Panc1 (cell line): Measurements from ENCODE around the gene ARSI. TPM values are rescaled to one million over a fixed set of nuclear protein-coding genes. Genes with fewer than 3 reads are reported as not detected.

Source experiments
- ATAC-seq: fragments of 200-7000 bp; cut with Tn5 transposase; 2 replicates; pipeline ENCODE4 v1.9.1; 2020; ENCODE audit warnings: mild to moderate bottlenecking, moderate library complexity
- BruUV-seq: library from RNA; stranded (reverse); fragments of 400-500 nt; replicated peaks from 2 replicates; lab custom pipeline; 2021; lab: Mats Ljungman, UMichigan
- CTCF ChIA-PET: fragments of 300-600 bp; sonication (Branson Sonifier 250); formaldehyde crosslinking; loops from one replicate; lab custom pipeline; 2022; ENCODE audit warnings: antibody characterized with exemption; lab: Charles Lee
- POLR2A ChIA-PET: fragments of 300-600 bp; sonication (Branson Sonifier 250); formaldehyde crosslinking; loops from one replicate; lab custom pipeline; 2022; ENCODE audit warnings: antibody characterized with exemption; lab: Charles Lee
- DNase-seq: peaks from one replicate; pipeline ENCODE4 v3.0.0-alpha.2; 2010; ENCODE audit warnings: low read depth, low spot score
- H3K27ac ChIP-seq: 2 replicates; pipeline ENCODE4 v1.5.1; 2011; ENCODE audit warnings: mild to moderate bottlenecking, low read length, inconsistent platforms
- H3K27me3 ChIP-seq: fragments of 200-500 bp; sonication (Bioruptor generic); 2 replicates; pipeline ENCODE4 v1.6.0; 2014; ENCODE audit warnings: low read length, inconsistent platforms; ENCODE audit not compliant: control insufficient read depth, insufficient read depth
- H3K36me3 ChIP-seq: fragments of 200-500 bp; sonication (Bioruptor generic); 2 replicates; pipeline ENCODE4 v1.5.1; 2014; ENCODE audit warnings: inconsistent platforms, mild to moderate bottlenecking, low read length, moderate library complexity; ENCODE audit not compliant: control insufficient read depth, insufficient read depth
- H3K4me1 ChIP-seq: 2 replicates; pipeline ENCODE4 v1.5.1; 2011; ENCODE audit warnings: inconsistent platforms, mild to moderate bottlenecking, low read length, moderate library complexity; ENCODE audit not compliant: control insufficient read depth, insufficient read depth
- H3K4me3 ChIP-seq, 2 experiments: 2 replicates each; pipeline ENCODE4 v1.5.1; 2011 to 2012; ENCODE audit warnings: low read depth in 2 of 2, low read length in 2 of 2, mild to moderate bottlenecking in 2 of 2, inconsistent platforms in 1 of 2, moderate library complexity in 1 of 2
- H3K9me3 ChIP-seq: fragments of 200-500 bp; sonication (Bioruptor generic); 2 replicates; pipeline ENCODE4 v1.5.1; 2014; ENCODE audit warnings: low read depth, mild to moderate bottlenecking, inconsistent platforms, low read length, moderate library complexity; ENCODE audit not compliant: control insufficient read depth, insufficient read depth
- CTCF ChIP-seq: fragments of 450-650 bp; IDR thresholded peaks from 2 replicates; pipeline ENCODE4 v1.5.1; 2017; ENCODE audit warnings: mild to moderate bottlenecking
- POLR2AphosphoS5 ChIP-seq: IDR thresholded peaks from 2 replicates; pipeline ENCODE4 v1.6.1; 2012; ENCODE audit warnings: mild to moderate bottlenecking, low read depth, low read length, moderate library complexity
- REST ChIP-seq, 2 experiments: IDR thresholded peaks; 2 replicates each; pipeline ENCODE4 v1.6.1; 2011 to 2012; ENCODE audit warnings: low read depth in 2 of 2, control low read depth in 1 of 2, low read length in 1 of 2, mild to moderate bottlenecking in 1 of 2, moderate library complexity in 1 of 2; ENCODE audit not compliant: insufficient read depth in 1 of 2
- SIN3A ChIP-seq: IDR thresholded peaks from 2 replicates; pipeline ENCODE4 v1.6.1; 2012; ENCODE audit warnings: low read depth, mild to moderate bottlenecking, low read length, moderate library complexity, borderline replicate concordance; ENCODE audit not compliant: insufficient read depth
- TCF7L2 ChIP-seq: IDR thresholded peaks from 2 replicates; pipeline ENCODE4 v1.6.1; 2011; ENCODE audit warnings: mild to moderate bottlenecking, low read depth, low read length, inconsistent platforms
- in situ Hi-C: cut with HindIII; loops from 2 replicates; pipeline ENCODE4 v1.10.0; 2016; ENCODE audit warnings: low sequenced_read_pairs, low pct_unique_long_range_greater_than_20kb
- intact Hi-C: fragments of 100-400 bp; cut with micrococcal nuclease; formaldehyde crosslinking; loops from one replicate; pipeline ENCODE4 v1.10.0; 2022; ENCODE audit not compliant: unreplicated experiment
- total RNA-seq: library from RNA; stranded (reverse); gene quantifications from one replicate; pipeline ENCODE4 v1.2.1, GENCODE V29; 2021; ENCODE audit not compliant: unreplicated experiment

Gene ARSI
- total RNA-seq, 1 experiment from 2014 or later: 18.6 TPM

- ATAC-seq (0 out of 2 replicates have a peak, but pooled peaks have one; percentile 3), DNase-seq (no peak)
- Histone ChIP-seq H3K27me3 (no peaks in the 10 kb centered on the region), H3K9me3 (no peaks in the 10 kb centered on the region; the same call in 1 of the 2 replicates), H3K36me3 (no peaks in the 10 kb centered on the region), H3K4me3 (no peak overlapping the region), H3K27ac (peak overlapping the region; percentile 94), H3K4me1 (peaks cover 47% of the 10 kb centered on the region)
- ChIA-PET POLR2A (interaction anchor here (0.7 kb wide), 1 partner anchor 29 kb away, joined by 4 read pairs; no protein-coding TSS in a partner anchor), CTCF (interaction anchor here (1.1 kb wide), 1 partner anchor 20 kb away, joined by 3 read pairs; no protein-coding TSS in a partner anchor)
- in situ Hi-C loops (no loop called here), intact Hi-C loops (no loop called here)
- BruUV-seq: no TSS peak
- no peak for TF ChIP-seq CTCF
- TF ChIP-seq POLR2AphosphoS5: no peak
- TF ChIP-seq SIN3A: no peak
- no peak for TF ChIP-seq TCF7L2
- TF ChIP-seq REST (IDR thresholded peaks at IDR 0.05; ENCODE audit: insufficient read depth in 1 of 2, low read depth in 2 of 2, low read length in 1 of 2): no peak
Measured at GRCh38 chr5:150320044-150320613, 17.4 kb upstream of the ARSI start.

GRCh38 chr5:150319484-150319790, 16.7 kb upstream of the ARSI start:
- Histone ChIP-seq H3K9me3 (no peaks in the 10 kb centered on the region; the same call in 1 of the 2 replicates), H3K4me3 (no peak overlapping the region), H3K27ac (peak overlapping the region; percentile 94), H3K27me3 (no peaks in the 10 kb centered on the region), H3K4me1 (peaks cover 47% of the 10 kb centered on the region), H3K36me3 (no peaks in the 10 kb centered on the region)
- ChIA-PET POLR2A (interaction anchor here (0.7 kb wide), 1 partner anchor 29 kb away, joined by 4 read pairs; no protein-coding TSS in a partner anchor), CTCF (no interaction called here)
- ATAC-seq: no peak
- in situ Hi-C loops: no loop called here
- no peak for DNase-seq
- intact Hi-C loops: no loop called here
- TF ChIP-seq REST (IDR thresholded peaks at IDR 0.05; ENCODE audit: insufficient read depth in 1 of 2, low read depth in 2 of 2, low read length in 1 of 2): no peak
- no peak for TF ChIP-seq CTCF
- TF ChIP-seq POLR2AphosphoS5: no peak
- TF ChIP-seq TCF7L2: no peak
- TF ChIP-seq SIN3A: no peak
- BruUV-seq: no TSS peak
